Erythroblast (primary cell): ENCODE results near the gene NXF1.
"Not testable (repeated sequence)": the region's sequence is repeated elsewhere in the genome, so short reads cannot be mapped to it uniquely, and the experiment has no call there.

Experiments
- DNase-seq, 2 experiments: peaks; one replicate each; lab custom pipeline; 2025; lab: John Stamatoyannopoulos, UW
- GATA1 ChIP-seq: IDR thresholded peaks from 2 replicates; pipeline ENCODE4 v1.6.1; 2011; ENCODE audit warnings: low read depth, mild to moderate bottlenecking, control low read depth, low read length, moderate library complexity
- POLR2A ChIP-seq: IDR thresholded peaks from 2 replicates; pipeline ENCODE4 v1.6.1; 2011; ENCODE audit warnings: mild to moderate bottlenecking, low read length

NXF1 gene

GRCh38 chr11:62805076-62805892, at the start of gene NXF1:
NXF1 (minus strand) TSS chr11:62805440; CDS start chr11:62805356, 84 bp downstream.
- peak; percentile 100 for TF ChIP-seq POLR2A
- TF ChIP-seq GATA1 = no peak

GRCh38 chr11:62854013-62854824, 49.0 kb upstream of the NXF1 start:
- TF ChIP-seq GATA1 (no peak), POLR2A (no peak)

More at GRCh38 chr11:62805076-62805892, at the start of gene NXF1:
- DNase-seq = peak; percentile 97 to 99

GRCh38 chr11:62853279-62853965, 48.2 kb upstream of the NXF1 start:
- DNase-seq = no peak
- TF ChIP-seq GATA1 (no peak), POLR2A (no peak)

More at GRCh38 chr11:62854013-62854824, 49.0 kb upstream of the NXF1 start:
- peak in 1 of 2 experiments; percentile 61 for DNase-seq

- no peak for DNase-seq
- TF ChIP-seq POLR2A (no peak), GATA1 (no peak)
Measured at GRCh38 chr11:62852523-62853188, 47.4 kb upstream of the NXF1 start.

- DNase-seq = peak in 1 of 2 experiments; percentile 59
- TF ChIP-seq POLR2A = no peak
- no peak for TF ChIP-seq GATA1
Measured at GRCh38 chr11:62851807-62852522, 46.7 kb upstream of the NXF1 start.

GRCh38 chr11:62850911-62851806, 45.9 kb upstream of the NXF1 start:
- TF ChIP-seq POLR2A = peak; percentile 88
- TF ChIP-seq GATA1 = no peak
- peak in 1 of 2 experiments; percentile 59 for DNase-seq

GRCh38 chr11:62847767-62848314, 42.6 kb upstream of the NXF1 start:
- TF ChIP-seq GATA1 = no peak
- no peak for TF ChIP-seq POLR2A
- no peak for DNase-seq

- TF ChIP-seq GATA1 (no peak), POLR2A (no peak)
- no peak for DNase-seq
Measured at GRCh38 chr11:62846177-62846576, 40.9 kb upstream of the NXF1 start.

- no peak for DNase-seq
- TF ChIP-seq POLR2A (no peak), GATA1 (no peak)
Measured at GRCh38 chr11:62844154-62844553, 38.9 kb upstream of the NXF1 start.

GRCh38 chr11:62843466-62843865, 38.2 kb upstream of the NXF1 start:
- TF ChIP-seq POLR2A (no peak), GATA1 (no peak)
- DNase-seq = no peak

- not testable (repeated sequence) for DNase-seq
Measured at GRCh38 chr11:62842891-62843290, 37.7 kb upstream of the NXF1 start.
